Thymus (tissue), 11 donors: ENCODE data around the gene CYBC1. TPM values are rescaled to one million over a fixed set of nuclear protein-coding genes. Genes with fewer than 3 reads are reported as not detected.

Experiments
- DNase-seq, 9 donors: peaks; one replicate each; pipeline ENCODE4 v3.0.0-alpha.2; 2013; ENCODE audit warnings: low spot score in 9 of 9, low read depth in 6 of 9, missing footprints in 1 of 9
- H3K27ac ChIP-seq, 2 donors: one replicate each; pipeline ENCODE4 v1.5.1; 2013; ENCODE audit warnings: control low read depth in 1 of 2, low read depth in 1 of 2, low read length in 1 of 2, mild to moderate bottlenecking in 1 of 2, moderate library complexity in 1 of 2
- H3K27me3 ChIP-seq, 2 donors: one replicate each; pipeline ENCODE4 v1.5.1; 2013; ENCODE audit warnings: low read length in 1 of 2; ENCODE audit not compliant: control insufficient read depth in 2 of 2, insufficient read depth in 1 of 2
- H3K36me3 ChIP-seq, 2 donors: one replicate each; pipeline ENCODE4 v1.5.1; 2013; ENCODE audit warnings: low read length in 1 of 2, mild to moderate bottlenecking in 1 of 2, moderate library complexity in 1 of 2; ENCODE audit not compliant: control insufficient read depth in 2 of 2, insufficient read depth in 2 of 2
- H3K4me1 ChIP-seq, 2 donors: one replicate each; pipeline ENCODE4 v1.5.1; 2013; ENCODE audit warnings: low read length in 2 of 2; ENCODE audit not compliant: control insufficient read depth in 2 of 2, insufficient read depth in 2 of 2
- H3K4me3 ChIP-seq, 2 donors: one replicate each; pipeline ENCODE4 v1.5.1; 2013; ENCODE audit warnings: low read length in 2 of 2, control low read depth in 1 of 2, mild to moderate bottlenecking in 1 of 2
- H3K9me3 ChIP-seq, 2 donors: one replicate each; pipeline ENCODE4 v1.5.1; 2013; ENCODE audit warnings: low read length in 1 of 2, mild to moderate bottlenecking in 1 of 2; ENCODE audit not compliant: control insufficient read depth in 2 of 2, insufficient read depth in 1 of 2
- WGBS: extraction: QIAGEN DNeasy Blood & Tissue Kit; methylation state at CpG from one replicate; pipeline ENCODE4 v1.1.7; 2013; 5-methylcytosine and 5-hydroxymethylcytosine counted together
- polyA plus RNA-seq: library from polyadenylated mRNA; stranded (reverse); fragments of 200-250 nt; gene quantifications from one replicate; pipeline ENCODE4 v1.2.3, GENCODE V29; 2013
- total RNA-seq: library from RNA; stranded (reverse); fragments of 120-200 nt; gene quantifications from one replicate; pipeline ENCODE4 v1.2.4, GENCODE V29; 2013
- donor health status: healthy.

Gene CYBC1
- total and polyA plus RNA-seq, 2 donors = 80.7 to 103 TPM

GRCh38 chr17:82440469-82440981 lies 10.0 kb downstream of the CYBC1 start:
- no peaks in the 10 kb centered on the region for H3K4me1 ChIP-seq
- H3K9me3 ChIP-seq = peaks cover 1 to 12% of the 10 kb centered on the region in 2 donors
- no peaks in the 10 kb centered on the region for H3K27me3 ChIP-seq
- no peak overlapping the region for H3K27ac ChIP-seq
- no peak overlapping the region for H3K4me3 ChIP-seq
- peaks cover 56 to 66% of the 10 kb centered on the region in 2 donors for H3K36me3 ChIP-seq
- WGBS = 82% methylated on average over 22 of the region's 22 CpGs
- no peak for DNase-seq

GRCh38 chr17:82439829-82440365 lies 10.7 kb downstream of the CYBC1 start:
- H3K4me1 ChIP-seq = no peaks in the 10 kb centered on the region
- WGBS = 98% methylated on average over 34 of the region's 34 CpGs

DNA sequence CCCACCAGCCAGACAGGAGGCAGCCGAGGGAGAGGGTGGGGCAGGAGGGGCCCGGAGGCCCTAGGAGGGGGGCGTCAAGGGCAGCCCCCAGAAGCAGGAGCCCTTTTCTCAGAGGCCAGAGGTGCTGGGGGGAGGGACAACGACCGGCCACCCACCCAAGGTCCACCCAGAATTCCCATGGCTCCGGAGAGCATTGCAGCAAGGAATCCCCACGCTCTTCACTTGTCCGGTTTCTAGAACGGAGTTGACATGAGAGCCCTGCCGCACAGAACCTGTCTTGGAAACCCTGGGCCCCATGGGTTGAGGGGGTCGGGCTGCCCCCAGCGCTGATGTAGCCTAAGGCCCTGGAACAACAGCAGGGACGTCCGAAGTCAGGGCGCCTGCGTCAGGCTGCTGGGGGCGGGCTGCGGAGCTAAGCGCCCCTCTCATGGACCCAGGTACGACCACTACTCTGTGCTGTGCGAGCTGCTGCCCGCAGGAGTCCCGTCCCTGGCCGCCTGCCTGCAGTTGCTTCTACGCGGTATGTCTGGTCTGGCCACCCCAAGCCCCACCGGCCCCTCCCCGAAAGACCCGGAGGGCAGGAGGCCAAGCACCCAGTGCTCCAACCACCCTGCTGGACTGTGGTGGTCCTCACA lies 11.2 kb downstream of the CYBC1 start:
- H3K27me3 ChIP-seq = no peaks in the 10 kb centered on the region
- peaks cover 44 to 57% of the 10 kb centered on the region in 2 donors for H3K36me3 ChIP-seq
- H3K4me1 ChIP-seq = no peaks in the 10 kb centered on the region
- H3K9me3 ChIP-seq = peaks cover 1 to 12% of the 10 kb centered on the region in 2 donors
- DNase-seq = no peak
- H3K27ac ChIP-seq = no peak overlapping the region
- WGBS = 94% methylated on average over 29 of the region's 29 CpGs
- H3K4me3 ChIP-seq = no peak overlapping the region

More at GRCh38 chr17:82439829-82440365, 10.7 kb downstream of the CYBC1 start:
- Histone ChIP-seq H3K27me3 (no peaks in the 10 kb centered on the region), H3K4me3 (no peak overlapping the region), H3K27ac (no peak overlapping the region), H3K36me3 (peaks cover 50 to 63% of the 10 kb centered on the region in 2 donors), H3K9me3 (peaks cover 1 to 12% of the 10 kb centered on the region in 2 donors)
- DNase-seq = no peak

DNA sequence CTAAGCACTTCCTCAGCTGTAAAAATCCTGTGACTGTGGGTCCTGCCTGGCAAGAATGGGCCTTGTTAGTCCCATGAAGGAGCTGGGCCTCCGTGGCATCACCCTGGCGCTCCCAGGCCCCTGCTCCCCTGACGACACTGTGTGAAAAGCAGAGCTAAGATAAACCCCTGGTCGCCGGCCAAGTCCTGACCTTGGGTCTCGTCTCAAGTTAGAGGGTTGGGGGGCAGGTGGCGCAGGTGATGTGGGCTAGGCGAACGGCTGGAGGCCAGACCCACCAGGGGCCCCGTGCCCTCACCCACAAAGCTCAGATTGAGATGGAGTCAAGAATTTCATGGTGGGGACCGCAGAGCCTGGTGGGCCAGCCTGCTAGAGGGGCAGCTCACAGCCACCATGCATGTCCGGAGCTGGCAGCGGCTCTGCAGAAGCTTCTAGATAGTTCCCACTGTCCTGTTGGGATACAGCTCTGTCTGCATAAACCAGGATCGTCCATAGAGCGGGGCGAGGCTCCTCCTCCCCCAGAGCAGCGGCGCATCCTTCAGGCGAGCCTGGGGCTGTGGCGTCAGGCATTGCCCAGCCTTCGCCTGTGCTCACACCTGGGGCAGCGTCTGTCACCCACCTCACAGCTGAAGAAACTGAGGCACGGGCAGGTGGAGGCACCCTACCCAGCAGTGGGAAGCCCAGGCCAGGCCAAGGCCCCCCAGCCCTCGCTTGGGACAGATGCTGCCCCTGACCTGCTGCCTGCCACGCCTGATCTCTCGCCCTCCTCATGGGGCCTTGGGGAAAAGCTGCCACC lies 12.0 kb downstream of the CYBC1 start:
- no peaks in the 10 kb centered on the region for H3K4me1 ChIP-seq
- DNase-seq = no peak
- no peak overlapping the region for H3K27ac ChIP-seq
- H3K4me3 ChIP-seq = no peak overlapping the region
- peaks cover 40 to 50% of the 10 kb centered on the region in 2 donors for H3K36me3 ChIP-seq
- no peaks in the 10 kb centered on the region for H3K27me3 ChIP-seq
- WGBS = 97% methylated on average over 26 of the region's 26 CpGs
- H3K9me3 ChIP-seq = peaks cover 1 to 12% of the 10 kb centered on the region in 2 donors

GRCh38 chr17:82437325-82437668 lies 13.3 kb downstream of the CYBC1 start:
- no peak overlapping the region for H3K27ac ChIP-seq
- no peaks in the 10 kb centered on the region for H3K27me3 ChIP-seq
- no peaks in the 10 kb centered on the region for H3K4me1 ChIP-seq
- no peak for DNase-seq
- WGBS = 98% methylated on average over 18 of the region's 18 CpGs
- H3K9me3 ChIP-seq = peaks cover 1 to 12% of the 10 kb centered on the region in 2 donors
- no peak overlapping the region for H3K4me3 ChIP-seq
- H3K36me3 ChIP-seq = peaks cover 33 to 37% of the 10 kb centered on the region in 2 donors

DNA sequence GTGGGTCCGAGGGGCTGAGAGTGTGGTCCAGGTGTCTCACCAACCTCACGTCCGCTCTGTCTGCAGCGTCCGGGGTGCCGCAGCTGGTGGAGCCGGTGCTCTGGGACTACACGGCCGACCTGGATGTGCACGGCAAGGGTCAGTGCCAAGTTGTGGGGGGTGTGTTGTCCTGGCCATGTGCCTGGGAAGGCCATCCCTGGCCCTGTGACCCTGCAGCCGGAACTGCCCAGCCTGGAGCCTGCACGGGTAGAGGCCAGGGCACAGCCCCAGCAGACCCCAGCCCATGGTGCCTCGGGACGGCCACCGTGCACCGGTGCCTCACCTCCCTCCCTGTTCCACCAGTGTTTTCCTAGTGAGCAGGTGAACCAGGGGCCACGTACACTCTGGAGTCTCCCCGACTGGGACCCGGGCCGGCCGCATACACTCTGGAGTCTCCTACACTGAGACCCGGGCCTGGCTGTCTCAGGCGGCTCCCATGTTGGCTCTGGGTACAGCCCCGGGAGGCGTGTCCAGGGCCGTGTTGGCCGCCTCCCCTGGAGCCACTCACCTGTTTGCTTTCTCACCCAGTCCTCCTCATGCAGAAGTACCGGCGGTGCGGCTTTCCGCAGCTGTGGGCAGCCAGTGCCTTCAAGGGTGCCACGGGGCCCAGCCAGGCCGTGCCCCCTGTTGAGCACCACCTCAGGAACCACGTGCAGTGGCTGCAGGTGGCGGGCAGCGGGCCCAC lies 13.8 kb downstream of the CYBC1 start:
- H3K4me1 ChIP-seq = no peaks in the 10 kb centered on the region
- H3K36me3 ChIP-seq = peaks cover 30 to 36% of the 10 kb centered on the region in 2 donors
- DNase-seq = no peak
- WGBS = 97% methylated on average over 36 of the region's 36 CpGs
- H3K27me3 ChIP-seq = no peaks in the 10 kb centered on the region
- H3K4me3 ChIP-seq = no peak overlapping the region
- H3K27ac ChIP-seq = no peak overlapping the region
- H3K9me3 ChIP-seq = peaks cover 1 to 10% of the 10 kb centered on the region in 2 donors

DNA sequence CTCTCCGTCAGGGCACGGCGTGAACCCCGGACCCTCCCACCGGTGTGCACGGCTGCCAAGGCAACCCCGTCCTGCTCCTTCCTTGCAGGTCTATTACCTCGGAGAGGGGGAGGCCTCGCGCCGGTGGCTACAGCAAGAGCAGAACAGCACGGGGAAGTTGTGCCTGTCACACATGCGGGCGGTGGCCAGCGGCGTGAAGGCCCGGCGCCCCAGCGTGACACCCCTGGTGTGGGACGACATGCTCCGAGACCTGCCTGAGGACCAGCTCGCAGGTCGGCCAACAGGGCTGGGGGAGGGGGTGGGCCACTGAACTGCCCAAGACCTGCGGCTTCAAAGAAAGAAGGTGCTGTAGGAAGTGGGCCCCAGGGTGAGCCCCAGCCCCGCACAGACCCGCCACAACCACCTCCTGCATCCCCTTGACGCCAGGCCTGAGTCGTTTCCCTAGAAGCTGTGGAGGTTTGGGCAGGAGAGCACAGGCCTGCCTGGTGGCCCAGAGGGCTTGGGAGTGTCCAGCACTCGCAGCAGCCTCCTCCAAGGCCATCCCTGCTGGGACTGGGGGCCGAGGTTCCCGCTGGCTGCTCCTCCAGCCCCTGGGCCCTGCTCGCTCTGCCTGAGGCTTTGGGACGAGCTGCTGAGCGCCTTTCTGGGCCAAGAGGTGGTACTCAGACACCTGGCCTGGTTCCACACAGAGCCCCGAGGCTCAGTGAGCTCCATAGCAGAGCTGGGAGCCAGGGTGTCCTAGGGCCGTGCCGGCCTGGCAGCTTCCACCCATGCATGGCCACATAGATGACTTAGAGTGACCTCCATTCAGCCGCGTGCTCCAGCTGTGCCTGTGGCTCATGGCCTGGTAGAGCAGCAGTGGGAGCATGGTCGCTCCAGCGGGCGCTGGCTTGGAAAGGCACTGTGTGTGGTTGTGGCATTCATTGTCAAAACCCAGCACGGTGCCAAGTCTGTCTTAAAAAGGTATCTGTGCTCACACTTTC lies 14.7 kb downstream of the CYBC1 start:
- Histone ChIP-seq H3K27me3 (no peaks in the 10 kb centered on the region), H3K4me3 (no peak overlapping the region), H3K9me3 (peaks cover 0 to 2% of the 10 kb centered on the region in 2 donors), H3K36me3 (peaks cover 24 to 33% of the 10 kb centered on the region in 2 donors), H3K4me1 (no peaks in the 10 kb centered on the region), H3K27ac (no peak overlapping the region)
- 97% methylated on average over 43 of the region's 43 CpGs for WGBS
- no peak for DNase-seq

DNA sequence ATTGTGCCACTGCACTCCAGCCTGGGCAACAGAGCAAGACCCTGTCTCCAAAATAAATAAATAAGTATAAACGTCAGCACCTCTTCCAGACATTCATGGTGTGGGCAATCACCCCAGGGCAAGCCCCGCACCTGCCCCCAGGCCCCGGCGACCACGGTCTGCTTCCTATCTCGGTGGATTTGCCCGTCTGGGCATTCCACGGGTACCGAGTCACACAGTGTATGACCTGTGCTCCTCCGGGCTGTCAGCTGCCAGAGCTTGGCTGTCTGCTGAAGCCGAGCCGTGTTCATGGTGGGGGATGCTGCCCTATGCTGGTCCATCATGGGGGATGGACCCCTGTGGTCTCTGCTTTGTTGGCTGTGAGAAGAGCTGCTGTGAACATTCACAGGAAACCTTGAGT lies 15.4 kb downstream of the CYBC1 start:
- peaks cover 24 to 34% of the 10 kb centered on the region in 2 donors for H3K36me3 ChIP-seq
- no peaks in the 10 kb centered on the region for H3K9me3 ChIP-seq
- WGBS = 95% methylated on average over 12 of the region's 12 CpGs
- no peak for DNase-seq
- no peaks in the 10 kb centered on the region for H3K27me3 ChIP-seq
- H3K4me1 ChIP-seq = no peaks in the 10 kb centered on the region
- no peak overlapping the region for H3K4me3 ChIP-seq
- H3K27ac ChIP-seq = no peak overlapping the region
